Astrocyte (in vitro differentiated cells and primary cell): ENCODE data around the gene DHX35.

ENCODE experiments used
- EZH2 ChIP-seq: IDR thresholded peaks from 2 replicates; pipeline ENCODE4 v1.6.1; 2012; ENCODE audit warnings: mild to moderate bottlenecking, low read length, inconsistent platforms; ENCODE audit not compliant: insufficient read depth
- TF ChIP-seq, protein P1 (sequence below): IDR thresholded peaks from 2 replicates; pipeline ENCODE4 v1.5.1; 2011; ENCODE audit warnings: low read depth, mild to moderate bottlenecking, inconsistent platforms, low read length, moderate library complexity; ENCODE audit not compliant: insufficient read depth

GRCh38 chr20:39019027-39019426 is 56.9 kb downstream of the DHX35 start:
- no peak for TF ChIP-seq EZH2
- TF ChIP-seq, protein P1, sequence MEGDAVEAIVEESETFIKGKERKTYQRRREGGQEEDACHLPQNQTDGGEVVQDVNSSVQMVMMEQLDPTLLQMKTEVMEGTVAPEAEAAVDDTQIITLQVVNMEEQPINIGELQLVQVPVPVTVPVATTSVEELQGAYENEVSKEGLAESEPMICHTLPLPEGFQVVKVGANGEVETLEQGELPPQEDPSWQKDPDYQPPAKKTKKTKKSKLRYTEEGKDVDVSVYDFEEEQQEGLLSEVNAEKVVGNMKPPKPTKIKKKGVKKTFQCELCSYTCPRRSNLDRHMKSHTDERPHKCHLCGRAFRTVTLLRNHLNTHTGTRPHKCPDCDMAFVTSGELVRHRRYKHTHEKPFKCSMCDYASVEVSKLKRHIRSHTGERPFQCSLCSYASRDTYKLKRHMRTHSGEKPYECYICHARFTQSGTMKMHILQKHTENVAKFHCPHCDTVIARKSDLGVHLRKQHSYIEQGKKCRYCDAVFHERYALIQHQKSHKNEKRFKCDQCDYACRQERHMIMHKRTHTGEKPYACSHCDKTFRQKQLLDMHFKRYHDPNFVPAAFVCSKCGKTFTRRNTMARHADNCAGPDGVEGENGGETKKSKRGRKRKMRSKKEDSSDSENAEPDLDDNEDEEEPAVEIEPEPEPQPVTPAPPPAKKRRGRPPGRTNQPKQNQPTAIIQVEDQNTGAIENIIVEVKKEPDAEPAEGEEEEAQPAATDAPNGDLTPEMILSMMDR: no peak
